Calu3 (cell line): ENCODE measurements around the gene UROC1. TPM values are rescaled to one million over a fixed set of nuclear protein-coding genes. Genes with fewer than 3 reads are reported as not detected.

Experiments
- BruUV-seq: library from RNA; stranded (reverse); fragments of 400-500 nt; replicated peaks from 2 replicates; lab custom pipeline; 2021; lab: Mats Ljungman, UMichigan
- CTCF ChIA-PET: fragments of 300-600 bp; sonication (Branson Sonifier 250); formaldehyde crosslinking; loops from one replicate; lab custom pipeline; 2022; ENCODE audit warnings: antibody characterized with exemption; lab: Charles Lee
- DNase-seq: peaks from one replicate; pipeline ENCODE4 v3.0.0; 2022
- H3K27ac Mint-ChIP-seq: one replicate; pipeline ENCODE4 v1.8.0; 2022; ENCODE audit warnings: mixed read lengths; ENCODE audit not compliant: unreplicated experiment
- H3K27me3 Mint-ChIP-seq: one replicate; pipeline ENCODE4 v1.8.0; 2022; ENCODE audit warnings: mixed read lengths; ENCODE audit not compliant: unreplicated experiment
- H3K36me3 Mint-ChIP-seq: one replicate; pipeline ENCODE4 v1.8.0; 2022; ENCODE audit warnings: mild to moderate bottlenecking, moderate library complexity, mixed read lengths; ENCODE audit not compliant: insufficient read depth, unreplicated experiment
- H3K4me1 Mint-ChIP-seq: one replicate; pipeline ENCODE4 v1.8.0; 2022; ENCODE audit warnings: mild to moderate bottlenecking, low read depth, mixed read lengths; ENCODE audit not compliant: unreplicated experiment
- H3K4me3 Mint-ChIP-seq: one replicate; pipeline ENCODE4 v1.8.0; 2022; ENCODE audit warnings: mild to moderate bottlenecking, low read depth, moderate library complexity, mixed read lengths; ENCODE audit not compliant: unreplicated experiment
- H3K9me3 Mint-ChIP-seq: one replicate; pipeline ENCODE4 v1.8.0; 2022; ENCODE audit warnings: low read depth, mixed read lengths; ENCODE audit not compliant: unreplicated experiment
- CTCF ChIP-seq: fragments of 200-600 bp; IDR thresholded peaks from one replicate; pipeline ENCODE4 v1.8.0; 2022; ENCODE audit warnings: antibody characterized with exemption; ENCODE audit not compliant: unreplicated experiment
- intact Hi-C: fragments of 100-400 bp; cut with micrococcal nuclease; formaldehyde crosslinking; loops from one replicate; pipeline ENCODE4 v1.10.0; 2022; ENCODE audit not compliant: unreplicated experiment
- total RNA-seq: library from RNA; stranded (reverse); gene quantifications from 2 replicates; pipeline ENCODE4 v1.2.3, GENCODE V29; 2022

The UROC1 gene
- total RNA-seq, 1 experiment from 2014 or later, result not detected

GRCh38 chr3:126508564-126508964 lies 9.0 kb downstream of the UROC1 start:
- Mint-ChIP-seq H3K36me3 (no peaks in the 10 kb centered on the region), H3K27ac (no peak overlapping the region), H3K4me3 (no peak overlapping the region), H3K27me3 (peaks cover 31% of the 10 kb centered on the region), H3K4me1 (peaks cover 8% of the 10 kb centered on the region), H3K9me3 (no peaks in the 10 kb centered on the region)
- no peak for TF ChIP-seq CTCF
- intact Hi-C loops, result no loop called here
- DNase-seq, result peak; percentile 65
- no TSS peak for BruUV-seq
- CTCF ChIA-PET, result interaction anchor here (1.8 kb wide), 1 partner anchor 10 kb away, joined by 4 read pairs; no protein-coding TSS in a partner anchor

GRCh38 chr3:126507886-126508285 lies 9.7 kb downstream of the UROC1 start:
- no peaks in the 10 kb centered on the region for H3K9me3 Mint-ChIP-seq
- no TSS peak for BruUV-seq
- no peak overlapping the region for H3K27ac Mint-ChIP-seq
- no peaks in the 10 kb centered on the region for H3K36me3 Mint-ChIP-seq
- DNase-seq, result no peak
- intact Hi-C loops, result no loop called here
- CTCF ChIA-PET, result no interaction called here
- H3K4me1 Mint-ChIP-seq, result peaks cover 8% of the 10 kb centered on the region
- no peak overlapping the region for H3K4me3 Mint-ChIP-seq
- H3K27me3 Mint-ChIP-seq, result peaks cover 27% of the 10 kb centered on the region
- TF ChIP-seq CTCF, result no peak

GRCh38 chr3:126503701-126504100 lies 13.9 kb downstream of the UROC1 start:
- BruUV-seq, result no TSS peak
- no peak for TF ChIP-seq CTCF
- H3K9me3 Mint-ChIP-seq, result no peaks in the 10 kb centered on the region
- H3K4me3 Mint-ChIP-seq, result no peak overlapping the region
- H3K27ac Mint-ChIP-seq, result no peak overlapping the region
- H3K4me1 Mint-ChIP-seq, result peaks cover 8% of the 10 kb centered on the region
- intact Hi-C loops, result no loop called here
- CTCF ChIA-PET, result interaction anchor here (0.6 kb wide), 1 partner anchor 936 kb away, joined by 3 read pairs; no protein-coding TSS in a partner anchor
- DNase-seq, result no peak
- H3K36me3 Mint-ChIP-seq, result no peaks in the 10 kb centered on the region
- peaks cover 27% of the 10 kb centered on the region for H3K27me3 Mint-ChIP-seq

GRCh38 chr3:126502656-126503055 lies 14.9 kb downstream of the UROC1 start:
- TF ChIP-seq CTCF, result no peak
- Mint-ChIP-seq H3K9me3 (no peaks in the 10 kb centered on the region), H3K4me3 (no peak overlapping the region), H3K36me3 (no peaks in the 10 kb centered on the region), H3K4me1 (no peaks in the 10 kb centered on the region), H3K27ac (no peak overlapping the region), H3K27me3 (peaks cover 27% of the 10 kb centered on the region)
- DNase-seq, result no peak
- intact Hi-C loops, result no loop called here
- CTCF ChIA-PET, result no interaction called here
- no TSS peak for BruUV-seq
